Coronary artery (tissue), 2 donors: ENCODE measurements around the gene STXBP1.

ENCODE experiments used
- DNase-seq: peaks from one replicate; pipeline ENCODE4 v3.0.0-alpha.2; 2017; ENCODE audit warnings: low spot score
- H3K27ac ChIP-seq, 2 donors: fragments of 200-600 bp; sonication (generic); one replicate each; pipeline ENCODE4 v1.5.1; 2016 to 2019
- H3K4me3 ChIP-seq: fragments of 200-600 bp; sonication (generic); 2 replicates; pipeline ENCODE4 v1.5.1; 2016; ENCODE audit warnings: mild to moderate bottlenecking, moderate library complexity
- CTCF ChIP-seq: fragments of 200-600 bp; sonication (generic); IDR thresholded peaks from one replicate; pipeline ENCODE4 v1.5.1; 2019; ENCODE audit warnings: antibody characterized with exemption

Gene STXBP1

GRCh38 chr9:127693697-127694096 lies 81.6 kb downstream of the STXBP1 start:
- Histone ChIP-seq H3K4me3 (no peak overlapping the region), H3K27ac (no peak overlapping the region)
- TF ChIP-seq CTCF, result no peak
- DNase-seq, result no peak

GRCh38 chr9:127694890-127695720 lies 83.0 kb downstream of the STXBP1 start:
- no peak for DNase-seq
- TF ChIP-seq CTCF, result no peak
- H3K27ac ChIP-seq, result no peak overlapping the region
- H3K4me3 ChIP-seq, result no peak overlapping the region

- H3K4me3 ChIP-seq, result no peak overlapping the region
- no peak for DNase-seq
- no peak for TF ChIP-seq CTCF
- no peak overlapping the region for H3K27ac ChIP-seq
Observed at GRCh38 chr9:127697575-127697974, 85.5 kb downstream of the STXBP1 start.

- no peak overlapping the region for H3K4me3 ChIP-seq
- peak overlapping the region in 1 of 2 donors; percentile 90 for H3K27ac ChIP-seq
- DNase-seq, result no peak
- no peak for TF ChIP-seq CTCF
Observed at GRCh38 chr9:127698386-127698785, 86.3 kb downstream of the STXBP1 start.

GRCh38 chr9:127698985-127699670 lies 87.1 kb downstream of the STXBP1 start:
- Histone ChIP-seq H3K4me3 (peak overlapping the region; percentile 61), H3K27ac (peak overlapping the region; percentile 54 to 90)
- no peak for TF ChIP-seq CTCF
- peak; percentile 99 for DNase-seq

- no peak for TF ChIP-seq CTCF
- H3K4me3 ChIP-seq, result no peak overlapping the region
- no peak for DNase-seq
- H3K27ac ChIP-seq, result no peak overlapping the region
Observed at GRCh38 chr9:127700140-127700539, 88.1 kb downstream of the STXBP1 start.
